ENCODE data around the gene ENTREP3. TPM values are rescaled to one million over a fixed set of nuclear protein-coding genes. Genes with fewer than 3 reads are reported as not detected.
A peak's percentile ranks its signal among the peaks of the same experiment; 100 is the strongest.
"Not testable (repeated sequence)": the region's sequence is repeated elsewhere in the genome, so short reads cannot be mapped to it uniquely, and the experiment has no call there.

ENTREP3 gene
- total and polyA plus RNA-seq, 4 donors = 8.4 to 28.7 (median 12.9) TPM

GRCh38 chr1:155219592-155220031 lies 35.7 kb downstream of the ENTREP3 start:
- no peaks in the 10 kb centered on the region for H3K27me3 ChIP-seq (ENCODE audit: control insufficient read depth in 3 of 3, insufficient read depth in 3 of 3, low read length in 2 of 3)
- H3K27ac ChIP-seq (ENCODE audit: low read depth in 1 of 2, low read length in 1 of 2) = peak overlapping the region in 1 of 2 donors; percentile 15
- no peak overlapping the region for H3K9ac ChIP-seq (ENCODE audit: insufficient read depth in 1 of 2, low read length in 2 of 2)
- DNase-seq (peak; percentile 24 to 46 (median 33)), ATAC-seq (ENCODE audit: insufficient read depth, low FRiP score) (no peak)
- TF ChIP-seq, protein P1, sequence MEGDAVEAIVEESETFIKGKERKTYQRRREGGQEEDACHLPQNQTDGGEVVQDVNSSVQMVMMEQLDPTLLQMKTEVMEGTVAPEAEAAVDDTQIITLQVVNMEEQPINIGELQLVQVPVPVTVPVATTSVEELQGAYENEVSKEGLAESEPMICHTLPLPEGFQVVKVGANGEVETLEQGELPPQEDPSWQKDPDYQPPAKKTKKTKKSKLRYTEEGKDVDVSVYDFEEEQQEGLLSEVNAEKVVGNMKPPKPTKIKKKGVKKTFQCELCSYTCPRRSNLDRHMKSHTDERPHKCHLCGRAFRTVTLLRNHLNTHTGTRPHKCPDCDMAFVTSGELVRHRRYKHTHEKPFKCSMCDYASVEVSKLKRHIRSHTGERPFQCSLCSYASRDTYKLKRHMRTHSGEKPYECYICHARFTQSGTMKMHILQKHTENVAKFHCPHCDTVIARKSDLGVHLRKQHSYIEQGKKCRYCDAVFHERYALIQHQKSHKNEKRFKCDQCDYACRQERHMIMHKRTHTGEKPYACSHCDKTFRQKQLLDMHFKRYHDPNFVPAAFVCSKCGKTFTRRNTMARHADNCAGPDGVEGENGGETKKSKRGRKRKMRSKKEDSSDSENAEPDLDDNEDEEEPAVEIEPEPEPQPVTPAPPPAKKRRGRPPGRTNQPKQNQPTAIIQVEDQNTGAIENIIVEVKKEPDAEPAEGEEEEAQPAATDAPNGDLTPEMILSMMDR (IDR thresholded peaks at IDR 0.05; ENCODE audit: control extremely low read depth, extremely low read depth) = no peak
- peaks cover 0 to 2% (median 0%) of the 10 kb centered on the region in 5 donors for H3K4me1 ChIP-seq (ENCODE audit: control insufficient read depth in 5 of 5, insufficient read depth in 5 of 5, low read length in 5 of 5)
- 0 to 3% methylated on average over 1 of the region's 1 CpG for WGBS, 2 donors
- H3K9me3 ChIP-seq (ENCODE audit: control insufficient read depth in 4 of 4, insufficient read depth in 3 of 4, low read length in 3 of 4) = no peaks in the 10 kb centered on the region
- H3K36me3 ChIP-seq (ENCODE audit: control insufficient read depth in 4 of 4, insufficient read depth in 4 of 4, low read length in 4 of 4) = peaks cover 0 to 4% (median 0%) of the 10 kb centered on the region in 4 donors
- no peak overlapping the region for H3K4me3 ChIP-seq

- Histone ChIP-seq H3K36me3 (ENCODE audit: control insufficient read depth in 4 of 4, insufficient read depth in 4 of 4, low read length in 4 of 4) (peaks cover 0 to 4% (median 0%) of the 10 kb centered on the region in 4 donors), H3K4me1 (ENCODE audit: control insufficient read depth in 5 of 5, insufficient read depth in 5 of 5, low read length in 5 of 5) (peaks cover 0 to 2% (median 0%) of the 10 kb centered on the region in 5 donors), H3K4me3 (no peak overlapping the region), H3K27ac (ENCODE audit: low read depth in 1 of 2, low read length in 1 of 2) (peak overlapping the region in 1 of 2 donors; percentile 4), H3K9me3 (ENCODE audit: control insufficient read depth in 4 of 4, insufficient read depth in 3 of 4, low read length in 3 of 4) (no peaks in the 10 kb centered on the region), H3K9ac (ENCODE audit: insufficient read depth in 1 of 2, low read length in 2 of 2) (no peak overlapping the region), H3K27me3 (ENCODE audit: control insufficient read depth in 3 of 3, insufficient read depth in 3 of 3, low read length in 2 of 3) (no peaks in the 10 kb centered on the region)
- DNase-seq = peak; percentile 52 to 81 (median 79)
- WGBS, 2 donors = 43 to 49% methylated on average over 7 of the region's 7 CpGs
- TF ChIP-seq, protein P1 (IDR thresholded peaks at IDR 0.05; ENCODE audit: control extremely low read depth, extremely low read depth) = no peak
- ATAC-seq (ENCODE audit: insufficient read depth, low FRiP score) = peak; percentile 59
Observed at GRCh38 chr1:155218854-155219591, 36.3 kb downstream of the ENTREP3 start.

DNA sequence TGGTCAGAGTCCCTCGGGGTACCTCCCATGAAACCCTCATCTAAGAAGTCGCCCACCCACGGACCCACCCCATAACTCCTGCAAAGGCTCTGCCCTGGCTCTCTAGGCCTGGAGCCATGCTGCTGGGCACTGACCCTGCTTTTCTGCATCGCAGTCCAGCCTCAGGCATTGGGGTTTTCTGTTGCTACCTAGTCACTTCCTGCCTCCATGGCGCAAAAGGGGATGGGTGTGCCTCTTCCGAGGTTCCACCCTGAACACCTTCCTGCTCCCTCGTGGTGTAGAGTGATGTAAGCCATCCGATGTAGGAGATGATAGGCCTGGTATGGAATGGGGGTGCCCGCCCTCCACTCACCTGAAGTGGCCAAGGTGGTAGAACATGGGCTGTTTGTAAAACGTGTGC lies 40.6 kb downstream of the ENTREP3 start:
- H3K27me3 ChIP-seq (ENCODE audit: control insufficient read depth in 3 of 3, insufficient read depth in 3 of 3, low read length in 2 of 3); ATAC-seq (ENCODE audit: insufficient read depth, low FRiP score); H3K36me3 ChIP-seq (ENCODE audit: control insufficient read depth in 4 of 4, insufficient read depth in 4 of 4, low read length in 4 of 4); H3K4me1 ChIP-seq (ENCODE audit: control insufficient read depth in 5 of 5, insufficient read depth in 5 of 5, low read length in 5 of 5); H3K4me3 ChIP-seq; H3K9ac ChIP-seq (ENCODE audit: insufficient read depth in 1 of 2, low read length in 2 of 2); DNase-seq; H3K27ac ChIP-seq (ENCODE audit: low read depth in 1 of 2, low read length in 1 of 2); H3K9me3 ChIP-seq (ENCODE audit: control insufficient read depth in 4 of 4, insufficient read depth in 3 of 4, low read length in 3 of 4): not testable (repeated sequence)
- WGBS, 2 donors = 74 to 86% methylated on average over 6 to 9 of the region's 10 CpGs

DNA sequence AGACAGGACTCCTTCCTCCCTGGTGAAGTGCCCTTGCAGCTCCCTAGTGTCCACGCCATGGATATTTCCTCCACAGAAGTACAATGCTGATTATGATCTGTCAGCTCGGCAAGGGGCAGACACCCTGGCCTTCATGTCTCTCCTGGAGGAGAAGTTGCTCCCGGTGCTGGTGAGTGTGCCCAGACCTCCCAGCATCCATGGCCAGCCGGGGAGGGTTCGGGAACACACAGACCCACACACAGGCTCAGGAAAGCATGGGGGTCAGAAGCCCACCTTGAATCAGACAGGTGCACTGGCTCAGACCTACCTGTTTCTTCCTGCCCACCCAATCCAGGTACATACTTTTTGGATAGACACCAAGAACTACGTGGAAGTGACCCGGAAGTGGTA lies 43.2 kb downstream of the ENTREP3 start:
- peaks cover 0 to 22% (median 7%) of the 10 kb centered on the region in 5 donors for H3K4me1 ChIP-seq (ENCODE audit: control insufficient read depth in 5 of 5, insufficient read depth in 5 of 5, low read length in 5 of 5)
- not testable (repeated sequence) for H3K36me3 ChIP-seq (ENCODE audit: control insufficient read depth in 4 of 4, insufficient read depth in 4 of 4, low read length in 4 of 4); H3K9me3 ChIP-seq (ENCODE audit: control insufficient read depth in 4 of 4, insufficient read depth in 3 of 4, low read length in 3 of 4); H3K27me3 ChIP-seq (ENCODE audit: control insufficient read depth in 3 of 3, insufficient read depth in 3 of 3, low read length in 2 of 3); ATAC-seq (ENCODE audit: insufficient read depth, low FRiP score); H3K27ac ChIP-seq (ENCODE audit: low read depth in 1 of 2, low read length in 1 of 2); DNase-seq; H3K4me3 ChIP-seq; H3K9ac ChIP-seq (ENCODE audit: insufficient read depth in 1 of 2, low read length in 2 of 2)
- 87 to 92% methylated on average over 7 of the region's 7 CpGs for WGBS, 2 donors

DNA sequence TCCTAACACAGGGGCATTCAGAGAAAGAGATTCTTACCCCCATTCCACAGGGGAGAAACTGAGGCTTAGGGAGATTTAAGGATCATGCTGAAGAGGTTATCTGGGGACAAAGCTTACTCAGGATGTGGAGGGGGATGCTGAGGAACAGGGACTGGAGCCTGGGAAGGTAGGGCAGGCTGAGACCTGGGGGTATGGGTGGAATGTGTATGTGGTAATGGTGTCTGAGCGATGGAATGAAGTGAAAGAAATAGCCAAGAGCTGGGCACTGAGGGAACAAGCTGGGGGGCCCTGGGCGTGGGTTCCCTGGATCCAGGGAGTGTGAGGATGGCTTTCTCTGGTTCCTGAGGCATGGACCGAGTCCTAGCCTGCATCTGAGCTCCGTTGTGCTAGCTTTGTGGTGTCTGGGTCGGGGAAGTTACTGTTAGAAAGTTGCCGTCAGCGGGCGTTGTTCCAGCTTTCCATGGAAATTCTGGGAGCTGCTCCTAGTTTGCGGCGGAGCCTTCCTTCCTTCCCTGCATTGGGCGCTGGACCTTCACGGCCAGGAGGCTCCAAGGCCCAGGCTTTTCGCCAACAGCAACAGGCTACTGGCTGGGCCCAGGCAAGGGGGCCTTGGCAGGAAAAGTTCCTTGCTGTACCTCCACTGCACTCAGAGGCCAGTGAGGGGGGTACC lies 43.8 kb downstream of the ENTREP3 start:
- H3K27ac ChIP-seq (ENCODE audit: low read depth in 1 of 2, low read length in 1 of 2); H3K4me3 ChIP-seq; ATAC-seq (ENCODE audit: insufficient read depth, low FRiP score); DNase-seq; H3K27me3 ChIP-seq (ENCODE audit: control insufficient read depth in 3 of 3, insufficient read depth in 3 of 3, low read length in 2 of 3); H3K9ac ChIP-seq (ENCODE audit: insufficient read depth in 1 of 2, low read length in 2 of 2); H3K36me3 ChIP-seq (ENCODE audit: control insufficient read depth in 4 of 4, insufficient read depth in 4 of 4, low read length in 4 of 4); H3K9me3 ChIP-seq (ENCODE audit: control insufficient read depth in 4 of 4, insufficient read depth in 3 of 4, low read length in 3 of 4): not testable (repeated sequence)
- peaks cover 0 to 27% (median 7%) of the 10 kb centered on the region in 5 donors for H3K4me1 ChIP-seq (ENCODE audit: control insufficient read depth in 5 of 5, insufficient read depth in 5 of 5, low read length in 5 of 5)
- 76 to 84% methylated on average over 12 to 13 of the region's 13 CpGs for WGBS, 2 donors

All from lung (tissue), 12 donors.